ENCODE data around the gene PCED1A.

The PCED1A gene

GRCh38 chr20:2840138-2840966 is at the start of gene PCED1A, which contains the start of gene VPS16:
Gene PCED1A, minus strand, starts transcription at chr20:2840655. Its CDS starts 743 bp downstream, at chr20:2839912.
Gene VPS16, plus strand, starts transcription at chr20:2840745. Its CDS starts 30 bp downstream, at chr20:2840775.
- H3K27ac ChIP-seq (ENCODE audit: low read depth in 2 of 2, low read length in 2 of 2), result peak within 1 kb of the TSS; percentile 77 to 88
- peaks cover 0 to 8% of the 10 kb centered on the region in 2 donors for H3K36me3 ChIP-seq (ENCODE audit: control insufficient read depth in 2 of 2, insufficient read depth in 2 of 2, low read length in 2 of 2)
- H3K4me3 ChIP-seq (ENCODE audit: low read length in 2 of 2), result peak within 1 kb of the TSS; percentile 88 to 94
- no peaks in the 10 kb centered on the region for H3K27me3 ChIP-seq (ENCODE audit: control insufficient read depth in 2 of 2, insufficient read depth in 2 of 2, low read length in 2 of 2)
- H3K4me1 ChIP-seq (ENCODE audit: control insufficient read depth in 2 of 2, insufficient read depth in 2 of 2, low read length in 2 of 2), result peaks cover 10 to 14% of the 10 kb centered on the region in 2 donors
- peak within 1 kb of the TSS; percentile 70 to 82 for H3K9ac ChIP-seq (ENCODE audit: low read depth in 1 of 2, low read length in 2 of 2)
- H3K9me3 ChIP-seq (ENCODE audit: control insufficient read depth in 2 of 2, low read length in 2 of 2), result no peaks in the 10 kb centered on the region

GRCh38 chr20:2889797-2890196 is 49.3 kb upstream of the PCED1A start:
- no peaks in the 10 kb centered on the region for H3K9me3 ChIP-seq (ENCODE audit: control insufficient read depth in 2 of 2, low read length in 2 of 2)
- H3K4me1 ChIP-seq (ENCODE audit: control insufficient read depth in 2 of 2, insufficient read depth in 2 of 2, low read length in 2 of 2), result peaks cover 9 to 13% of the 10 kb centered on the region in 2 donors
- no peaks in the 10 kb centered on the region for H3K27me3 ChIP-seq (ENCODE audit: control insufficient read depth in 2 of 2, insufficient read depth in 2 of 2, low read length in 2 of 2)
- no peaks in the 10 kb centered on the region for H3K36me3 ChIP-seq (ENCODE audit: control insufficient read depth in 2 of 2, insufficient read depth in 2 of 2, low read length in 2 of 2)
- H3K4me3 ChIP-seq (ENCODE audit: low read length in 2 of 2), result no peak overlapping the region
- no peak overlapping the region for H3K9ac ChIP-seq (ENCODE audit: low read depth in 1 of 2, low read length in 2 of 2)
- H3K27ac ChIP-seq (ENCODE audit: low read depth in 2 of 2, low read length in 2 of 2), result no peak overlapping the region

- Histone ChIP-seq H3K9me3 (ENCODE audit: control insufficient read depth in 2 of 2, low read length in 2 of 2) (no peaks in the 10 kb centered on the region), H3K36me3 (ENCODE audit: control insufficient read depth in 2 of 2, insufficient read depth in 2 of 2, low read length in 2 of 2) (no peaks in the 10 kb centered on the region), H3K27ac (ENCODE audit: low read depth in 2 of 2, low read length in 2 of 2) (no peak overlapping the region), H3K27me3 (ENCODE audit: control insufficient read depth in 2 of 2, insufficient read depth in 2 of 2, low read length in 2 of 2) (no peaks in the 10 kb centered on the region), H3K9ac (ENCODE audit: low read depth in 1 of 2, low read length in 2 of 2) (no peak overlapping the region), H3K4me3 (ENCODE audit: low read length in 2 of 2) (no peak overlapping the region), H3K4me1 (ENCODE audit: control insufficient read depth in 2 of 2, insufficient read depth in 2 of 2, low read length in 2 of 2) (peaks cover 9 to 13% of the 10 kb centered on the region in 2 donors)
These were observed 48.8 kb upstream of the PCED1A start for GRCh38 chr20:2889209-2889608.

GRCh38 chr20:2888224-2888955 is 47.9 kb upstream of the PCED1A start:
- Histone ChIP-seq H3K36me3 (ENCODE audit: control insufficient read depth in 2 of 2, insufficient read depth in 2 of 2, low read length in 2 of 2) (no peaks in the 10 kb centered on the region), H3K9me3 (ENCODE audit: control insufficient read depth in 2 of 2, low read length in 2 of 2) (no peaks in the 10 kb centered on the region), H3K4me1 (ENCODE audit: control insufficient read depth in 2 of 2, insufficient read depth in 2 of 2, low read length in 2 of 2) (peaks cover 9 to 13% of the 10 kb centered on the region in 2 donors), H3K4me3 (ENCODE audit: low read length in 2 of 2) (no peak overlapping the region), H3K9ac (ENCODE audit: low read depth in 1 of 2, low read length in 2 of 2) (no peak overlapping the region), H3K27me3 (ENCODE audit: control insufficient read depth in 2 of 2, insufficient read depth in 2 of 2, low read length in 2 of 2) (no peaks in the 10 kb centered on the region), H3K27ac (ENCODE audit: low read depth in 2 of 2, low read length in 2 of 2) (no peak overlapping the region)

GRCh38 chr20:2887715-2888114 is 47.3 kb upstream of the PCED1A start:
- peaks cover 7 to 13% of the 10 kb centered on the region in 2 donors for H3K4me1 ChIP-seq (ENCODE audit: control insufficient read depth in 2 of 2, insufficient read depth in 2 of 2, low read length in 2 of 2)
- no peak overlapping the region for H3K27ac ChIP-seq (ENCODE audit: low read depth in 2 of 2, low read length in 2 of 2)
- no peaks in the 10 kb centered on the region for H3K36me3 ChIP-seq (ENCODE audit: control insufficient read depth in 2 of 2, insufficient read depth in 2 of 2, low read length in 2 of 2)
- no peak overlapping the region for H3K4me3 ChIP-seq (ENCODE audit: low read length in 2 of 2)
- no peaks in the 10 kb centered on the region for H3K27me3 ChIP-seq (ENCODE audit: control insufficient read depth in 2 of 2, insufficient read depth in 2 of 2, low read length in 2 of 2)
- no peaks in the 10 kb centered on the region for H3K9me3 ChIP-seq (ENCODE audit: control insufficient read depth in 2 of 2, low read length in 2 of 2)
- no peak overlapping the region for H3K9ac ChIP-seq (ENCODE audit: low read depth in 1 of 2, low read length in 2 of 2)

- Histone ChIP-seq H3K4me1 (ENCODE audit: control insufficient read depth in 2 of 2, insufficient read depth in 2 of 2, low read length in 2 of 2) (peaks cover 2 to 5% of the 10 kb centered on the region in 2 donors), H3K9me3 (ENCODE audit: control insufficient read depth in 2 of 2, low read length in 2 of 2) (no peaks in the 10 kb centered on the region), H3K27ac (ENCODE audit: low read depth in 2 of 2, low read length in 2 of 2) (no peak overlapping the region), H3K9ac (ENCODE audit: low read depth in 1 of 2, low read length in 2 of 2) (no peak overlapping the region), H3K27me3 (ENCODE audit: control insufficient read depth in 2 of 2, insufficient read depth in 2 of 2, low read length in 2 of 2) (no peaks in the 10 kb centered on the region), H3K4me3 (ENCODE audit: low read length in 2 of 2) (no peak overlapping the region), H3K36me3 (ENCODE audit: control insufficient read depth in 2 of 2, insufficient read depth in 2 of 2, low read length in 2 of 2) (no peaks in the 10 kb centered on the region)
These were observed 43.5 kb upstream of the PCED1A start for GRCh38 chr20:2883726-2884637.

GRCh38 chr20:2880650-2881049 is 40.2 kb upstream of the PCED1A start:
- Histone ChIP-seq H3K4me1 (ENCODE audit: control insufficient read depth in 2 of 2, insufficient read depth in 2 of 2, low read length in 2 of 2) (peaks cover 2 to 5% of the 10 kb centered on the region in 2 donors), H3K9me3 (ENCODE audit: control insufficient read depth in 2 of 2, low read length in 2 of 2) (no peaks in the 10 kb centered on the region), H3K4me3 (ENCODE audit: low read length in 2 of 2) (no peak overlapping the region), H3K27me3 (ENCODE audit: control insufficient read depth in 2 of 2, insufficient read depth in 2 of 2, low read length in 2 of 2) (no peaks in the 10 kb centered on the region), H3K9ac (ENCODE audit: low read depth in 1 of 2, low read length in 2 of 2) (no peak overlapping the region), H3K27ac (ENCODE audit: low read depth in 2 of 2, low read length in 2 of 2) (no peak overlapping the region), H3K36me3 (ENCODE audit: control insufficient read depth in 2 of 2, insufficient read depth in 2 of 2, low read length in 2 of 2) (no peaks in the 10 kb centered on the region)

GRCh38 chr20:2879146-2879545 is 38.7 kb upstream of the PCED1A start:
- no peaks in the 10 kb centered on the region for H3K27me3 ChIP-seq (ENCODE audit: control insufficient read depth in 2 of 2, insufficient read depth in 2 of 2, low read length in 2 of 2)
- H3K4me1 ChIP-seq (ENCODE audit: control insufficient read depth in 2 of 2, insufficient read depth in 2 of 2, low read length in 2 of 2), result peaks cover 12 to 17% of the 10 kb centered on the region in 2 donors
- H3K36me3 ChIP-seq (ENCODE audit: control insufficient read depth in 2 of 2, insufficient read depth in 2 of 2, low read length in 2 of 2), result no peaks in the 10 kb centered on the region
- H3K9ac ChIP-seq (ENCODE audit: low read depth in 1 of 2, low read length in 2 of 2), result no peak overlapping the region
- no peak overlapping the region for H3K4me3 ChIP-seq (ENCODE audit: low read length in 2 of 2)
- no peaks in the 10 kb centered on the region for H3K9me3 ChIP-seq (ENCODE audit: control insufficient read depth in 2 of 2, low read length in 2 of 2)
- H3K27ac ChIP-seq (ENCODE audit: low read depth in 2 of 2, low read length in 2 of 2), result no peak overlapping the region

- no peak overlapping the region for H3K4me3 ChIP-seq (ENCODE audit: low read length in 2 of 2)
- H3K36me3 ChIP-seq (ENCODE audit: control insufficient read depth in 2 of 2, insufficient read depth in 2 of 2, low read length in 2 of 2), result no peaks in the 10 kb centered on the region
- no peaks in the 10 kb centered on the region for H3K27me3 ChIP-seq (ENCODE audit: control insufficient read depth in 2 of 2, insufficient read depth in 2 of 2, low read length in 2 of 2)
- no peak overlapping the region for H3K9ac ChIP-seq (ENCODE audit: low read depth in 1 of 2, low read length in 2 of 2)
- H3K27ac ChIP-seq (ENCODE audit: low read depth in 2 of 2, low read length in 2 of 2), result no peak overlapping the region
- H3K4me1 ChIP-seq (ENCODE audit: control insufficient read depth in 2 of 2, insufficient read depth in 2 of 2, low read length in 2 of 2), result peaks cover 14 to 17% of the 10 kb centered on the region in 2 donors
- H3K9me3 ChIP-seq (ENCODE audit: control insufficient read depth in 2 of 2, low read length in 2 of 2), result no peaks in the 10 kb centered on the region
These were observed 38.1 kb upstream of the PCED1A start for GRCh38 chr20:2878515-2878914.

Measured in mucosa of rectum (tissue), 2 donors.